T1000 (cell line): ENCODE data around the gene SF3A1.

ENCODE experiments used
- DNase-seq: peaks from one replicate; lab custom pipeline; 2025; ENCODE audit warnings: mixed read lengths; lab: John Stamatoyannopoulos, UW

Gene SF3A1

DNA sequence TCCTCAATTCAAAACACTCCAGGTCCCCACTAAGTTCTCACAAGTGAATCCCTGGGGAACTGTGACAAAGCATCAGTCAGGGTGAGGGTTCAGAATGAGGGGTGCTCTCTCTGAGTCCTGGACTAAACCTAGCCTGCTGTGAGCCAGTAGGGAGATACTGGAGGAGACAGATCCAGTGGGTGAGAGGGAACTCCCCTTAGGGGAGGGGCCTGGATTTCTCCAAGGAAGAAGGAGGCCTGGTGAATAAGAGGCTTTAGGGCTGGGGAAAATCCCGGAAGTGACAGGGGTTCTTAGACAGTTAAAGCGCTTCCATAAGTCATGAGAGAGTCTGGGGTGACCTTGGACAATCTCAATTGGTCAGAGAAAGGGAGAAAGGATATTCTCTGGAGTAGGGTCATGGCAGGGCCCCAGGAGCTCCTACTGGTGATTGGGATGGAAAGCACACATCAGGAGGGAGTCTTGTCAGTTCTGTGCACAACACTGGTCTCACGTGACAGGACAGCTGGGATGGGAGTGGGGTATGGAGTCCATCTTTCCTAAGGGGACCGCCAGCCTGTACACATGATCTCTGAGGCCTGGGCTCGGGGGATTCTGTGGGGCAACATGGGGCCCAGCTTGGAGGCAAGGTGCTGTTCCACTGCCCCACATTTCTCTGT is 31.5 kb downstream of the SF3A1 start:
- no peak for DNase-seq

DNA sequence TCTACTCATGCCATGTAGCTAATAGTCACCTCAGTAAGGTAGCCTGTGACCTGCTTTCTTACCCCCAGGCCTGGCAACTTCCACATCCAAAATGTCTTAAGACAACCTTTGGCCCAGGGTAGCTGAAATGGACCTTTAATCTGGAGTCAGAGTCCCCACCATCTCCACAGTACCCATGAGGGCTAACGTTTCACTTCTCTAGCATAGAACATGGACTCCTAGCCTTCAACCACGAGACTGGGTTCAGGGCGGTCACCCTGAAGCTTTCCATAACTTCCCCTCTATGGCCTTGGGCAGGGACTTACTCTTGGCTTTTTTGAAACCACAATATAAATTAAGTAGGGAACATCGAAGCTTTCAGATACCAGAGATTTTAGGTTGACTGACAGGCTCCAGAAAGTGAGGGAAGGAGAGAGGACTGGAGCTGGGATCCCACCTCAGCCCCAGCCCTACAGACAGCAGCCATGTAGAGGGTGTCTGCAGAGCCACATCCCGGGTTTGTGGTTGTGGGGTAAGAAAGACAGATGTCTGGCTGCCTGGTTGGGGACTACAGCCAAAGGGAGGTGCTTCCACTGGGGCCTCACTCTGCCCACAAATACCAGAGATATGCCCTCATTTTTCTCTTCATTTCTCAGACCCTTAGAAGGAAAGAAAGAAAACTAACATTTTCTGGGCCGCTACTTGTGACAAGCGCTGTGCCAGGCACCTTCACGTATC is 32.5 kb downstream of the SF3A1 start:
- DNase-seq, result no peak

DNA sequence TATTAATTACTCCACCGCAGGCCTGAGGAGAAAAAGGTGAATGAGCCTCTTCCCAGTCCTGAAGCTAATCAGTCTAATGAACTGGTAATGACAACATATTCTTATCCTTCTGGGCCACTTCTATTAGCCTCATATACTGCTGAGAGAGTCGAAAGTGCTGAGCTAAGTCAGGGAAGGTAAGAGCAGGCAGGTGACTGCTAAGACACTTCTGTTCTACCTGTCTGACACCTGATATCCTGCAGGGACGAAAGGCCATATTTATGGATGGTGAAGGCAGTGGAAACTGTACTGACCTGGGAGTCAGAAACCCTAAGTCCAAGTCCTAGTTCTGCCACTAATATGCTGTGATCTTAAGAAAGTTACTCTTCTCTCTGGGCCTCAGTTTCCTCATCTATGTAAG is 33.4 kb downstream of the SF3A1 start:
- no peak for DNase-seq

DNA sequence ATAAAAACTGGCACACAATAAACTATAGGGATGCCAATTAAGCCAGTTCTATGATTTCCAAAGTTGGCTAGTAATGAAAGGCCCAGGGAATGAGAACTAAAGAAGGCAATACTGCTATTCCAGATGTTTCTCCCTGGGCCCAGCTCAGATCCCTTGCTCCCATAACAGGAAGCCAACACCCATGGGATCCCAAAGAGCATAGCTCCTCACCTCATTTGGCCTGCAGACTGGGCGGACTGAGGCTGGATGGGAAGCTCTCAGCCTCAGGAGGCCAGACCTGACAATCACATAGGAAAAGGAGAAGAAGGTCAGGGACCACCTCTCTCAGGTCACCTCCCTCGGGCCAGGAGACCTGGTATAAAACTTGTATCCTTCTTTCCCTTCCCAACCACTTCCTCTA is 35.2 kb downstream of the SF3A1 start:
- DNase-seq, result no peak

DNA sequence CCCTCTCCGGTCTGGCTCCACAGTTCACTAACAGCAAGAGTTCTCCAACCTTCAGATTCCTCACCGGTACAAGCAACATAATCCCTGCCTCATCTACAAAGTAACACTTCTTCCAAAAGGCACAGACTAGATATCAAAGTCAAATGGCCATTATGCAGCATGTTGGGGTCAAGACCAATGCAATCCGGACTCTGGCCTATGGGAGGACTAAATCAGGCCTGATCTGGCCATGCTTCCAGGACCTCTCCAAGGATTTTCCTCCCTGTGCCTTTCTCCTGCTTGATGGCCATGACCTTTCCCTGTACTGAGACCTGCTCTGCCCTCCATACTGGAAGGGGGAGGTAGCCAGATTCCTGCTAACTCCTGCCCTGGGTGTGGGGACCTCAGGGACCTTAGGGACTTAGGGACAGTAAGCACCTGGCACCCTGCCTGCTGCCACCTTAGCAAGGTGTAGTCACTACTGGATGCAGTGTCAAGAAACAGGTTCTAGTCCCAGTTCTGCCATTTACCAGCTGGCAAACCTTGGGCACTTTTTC is 36.6 kb downstream of the SF3A1 start:
- no peak for DNase-seq

DNA sequence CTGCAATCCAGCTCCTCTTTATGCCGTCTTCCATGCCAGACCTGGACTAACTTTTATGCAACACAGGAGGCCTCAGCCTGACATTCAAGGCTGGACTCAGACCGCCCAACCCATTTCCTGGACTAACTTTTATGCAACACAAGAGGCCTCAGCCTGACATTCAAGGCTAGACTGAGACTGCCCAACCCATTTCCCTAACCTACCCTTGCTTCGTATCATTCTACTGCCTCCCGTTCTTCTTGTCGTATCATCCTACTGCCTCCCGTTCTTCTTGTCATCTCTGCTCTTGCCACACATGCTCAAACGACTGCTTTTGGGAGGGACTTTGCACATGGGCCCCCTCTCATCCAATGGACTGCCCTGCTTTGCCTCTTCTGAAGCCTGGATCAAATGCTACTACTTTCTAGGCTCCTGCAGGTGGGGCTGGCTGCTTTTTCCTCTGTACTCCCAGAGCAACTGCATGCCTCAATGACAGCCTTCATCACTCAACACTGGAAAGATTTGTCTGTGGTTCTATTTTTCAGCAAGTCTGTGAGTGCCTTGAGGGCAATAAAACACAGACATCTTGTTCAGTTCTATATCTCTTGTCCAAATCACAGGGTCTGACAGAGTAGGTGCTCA is 37.8 kb downstream of the SF3A1 start:
- no peak for DNase-seq

DNA sequence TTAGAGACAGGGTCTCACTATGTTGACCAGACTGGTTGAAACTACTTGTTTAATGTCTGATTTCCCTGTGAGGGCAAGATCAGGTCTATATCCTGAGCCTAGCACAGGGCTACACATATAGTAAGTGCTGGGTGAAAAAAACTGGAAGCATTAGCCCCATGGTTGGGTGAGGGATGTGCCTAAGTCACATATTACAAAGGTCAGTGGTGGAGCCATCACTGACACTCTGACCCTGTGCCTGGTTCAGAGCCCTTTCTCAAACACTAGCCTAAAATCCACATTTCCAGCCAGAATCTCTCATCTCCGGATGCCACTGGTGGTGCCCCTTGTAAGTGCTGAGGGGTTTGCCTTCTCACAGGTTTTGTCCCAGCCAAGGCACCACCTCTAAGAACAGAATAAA is 38.9 kb downstream of the SF3A1 start:
- no peak for DNase-seq

DNA sequence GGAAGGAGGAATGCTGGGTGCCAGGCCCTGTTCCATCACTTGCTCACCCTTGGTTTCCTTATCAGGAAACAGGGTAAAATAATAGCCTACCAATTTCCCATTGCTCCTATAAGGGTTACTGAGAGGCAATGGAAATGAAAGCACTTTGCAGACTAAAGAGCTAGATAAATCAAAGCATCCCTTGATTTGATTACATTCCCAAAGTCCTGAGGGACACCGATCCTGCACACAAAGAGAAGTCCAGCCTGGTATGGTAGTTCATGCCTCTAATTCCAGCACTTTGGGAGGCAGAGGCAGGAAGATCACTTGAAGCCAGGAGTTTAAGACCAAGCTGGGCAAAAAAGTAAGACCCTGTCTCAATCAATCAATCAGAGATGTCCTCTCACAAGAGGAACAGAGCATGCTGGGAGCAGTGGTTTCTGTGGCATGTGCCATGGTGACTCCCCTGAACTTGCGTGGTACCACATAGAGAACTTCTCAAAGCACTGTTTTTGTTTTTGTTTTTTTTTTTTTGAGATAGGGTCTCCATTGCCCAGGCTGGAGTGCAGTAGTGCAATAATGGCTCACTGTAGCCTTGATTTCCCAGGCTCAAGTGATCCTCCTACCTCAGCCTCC is 40.6 kb downstream of the SF3A1 start:
- DNase-seq, result no peak

DNA sequence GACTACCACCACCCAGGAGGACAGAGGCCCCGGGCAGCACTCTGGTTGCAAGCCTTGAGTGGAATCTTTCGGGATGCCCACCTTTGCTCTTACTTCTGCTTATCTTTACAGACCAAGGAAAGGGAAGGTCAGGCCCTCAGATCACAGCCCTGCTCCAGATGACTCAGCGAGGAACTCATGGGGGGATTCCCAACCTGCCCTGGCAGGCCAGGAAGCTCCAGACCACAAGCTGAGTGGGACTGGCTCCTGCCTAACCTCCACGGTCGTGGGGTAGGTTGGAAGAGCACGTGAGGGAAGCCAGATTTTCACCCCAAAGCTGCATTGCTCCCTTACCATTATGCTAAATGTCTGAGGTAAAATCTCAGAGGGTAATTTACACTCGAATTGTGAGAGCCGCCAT is 41.8 kb downstream of the SF3A1 start:
- DNase-seq, result no peak

DNA sequence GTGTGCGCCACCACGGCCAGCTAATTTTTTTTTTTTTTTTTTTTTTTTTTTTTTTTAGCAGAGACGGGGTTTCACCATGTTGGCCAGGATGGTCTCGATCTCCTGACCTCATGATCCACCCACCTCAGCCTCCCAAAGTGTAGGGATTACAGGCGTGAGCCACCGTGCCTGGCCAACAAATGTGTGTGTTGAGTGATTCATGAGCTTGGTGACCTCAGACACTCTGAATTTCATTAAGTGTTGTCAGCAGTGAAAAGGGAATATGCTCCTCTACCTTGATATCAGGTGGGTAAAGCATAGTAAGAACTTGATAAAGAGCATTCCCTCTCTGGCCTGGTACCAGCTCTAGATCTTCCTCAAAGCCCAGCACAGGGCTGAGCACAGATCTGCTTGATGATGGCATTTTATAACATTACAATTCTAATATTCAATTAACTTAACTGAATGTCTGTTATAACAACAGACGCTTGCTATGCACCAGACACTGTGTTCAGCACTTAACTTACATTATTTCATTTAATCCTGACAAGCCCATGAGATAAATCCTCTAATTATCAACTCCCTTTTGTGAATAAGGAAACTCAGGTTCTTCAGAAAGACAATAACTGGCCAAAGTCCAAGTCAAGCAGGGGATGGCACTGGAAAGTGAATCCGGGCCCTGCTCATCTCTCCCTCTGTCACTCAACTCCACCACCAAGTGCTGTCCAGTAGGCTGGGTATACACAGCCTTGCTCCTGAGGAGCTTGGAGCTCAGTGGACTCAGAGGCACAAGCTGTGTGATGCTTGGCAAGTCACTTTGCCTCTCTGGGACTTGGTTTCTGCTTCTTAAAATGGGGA is 42.9 kb downstream of the SF3A1 start:
- DNase-seq, result no peak

DNA sequence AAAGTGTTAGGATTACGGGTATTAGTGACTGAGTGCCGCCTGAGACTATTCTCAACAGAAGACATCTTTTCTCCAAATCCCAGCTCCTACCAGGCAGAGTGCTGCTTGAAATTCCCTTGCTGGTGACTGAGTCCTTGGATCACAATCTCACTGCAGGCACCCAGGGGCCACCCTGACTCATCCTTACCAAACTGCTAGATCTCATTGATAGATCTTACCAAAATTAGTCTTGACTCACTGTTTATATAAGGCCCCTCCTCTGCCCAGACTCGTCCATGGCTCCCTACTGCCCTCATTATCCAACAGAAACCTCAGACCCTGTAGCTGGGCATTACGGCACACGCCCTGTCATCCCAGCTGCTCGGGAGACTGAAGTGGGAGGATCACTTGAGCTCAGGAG is 44.6 kb downstream of the SF3A1 start:
- DNase-seq, result peak; percentile 61

DNA sequence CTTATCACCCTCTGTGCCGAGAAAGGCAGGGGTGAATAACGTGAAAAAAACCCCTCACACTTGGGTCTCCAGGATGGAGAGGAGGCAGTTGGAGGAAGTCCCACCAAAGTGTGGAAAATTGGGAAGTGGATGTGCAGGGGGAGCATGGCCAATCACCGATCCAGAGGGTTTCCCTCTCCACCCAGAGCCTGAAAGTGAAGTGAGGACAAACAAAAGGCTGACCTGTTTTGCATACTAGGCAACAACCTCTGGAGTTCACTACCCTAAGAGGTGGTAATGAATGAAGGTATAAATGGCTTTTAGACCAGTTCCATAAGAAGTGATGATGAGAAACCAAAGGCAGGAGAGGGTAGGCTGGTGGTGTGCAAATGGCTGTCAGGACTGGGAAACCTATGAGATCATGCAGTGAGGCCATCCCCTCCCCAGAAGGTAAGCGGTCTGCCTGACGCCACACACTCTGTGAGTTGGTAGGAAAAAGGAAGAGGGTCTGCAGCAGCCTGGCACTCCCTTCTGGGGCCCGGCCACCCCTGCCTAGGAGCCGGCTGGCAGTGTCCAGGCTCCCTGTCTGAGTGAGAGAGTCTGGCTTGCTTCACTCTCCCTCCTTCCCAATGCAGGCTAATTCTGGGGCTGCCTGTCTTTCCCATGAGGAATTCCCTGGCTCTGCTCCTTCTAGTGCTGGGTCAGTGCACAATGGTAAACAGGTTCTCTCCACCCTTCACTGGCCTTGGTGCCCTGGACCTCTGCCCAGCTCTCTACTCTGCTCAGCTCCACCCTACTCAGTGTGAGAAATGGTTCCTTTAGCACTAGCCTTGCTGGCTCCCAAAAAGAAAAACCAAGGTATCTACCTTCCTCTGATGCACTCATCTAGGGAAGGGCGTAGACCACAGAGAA is 45.6 kb downstream of the SF3A1 start:
- DNase-seq, result no peak

DNA sequence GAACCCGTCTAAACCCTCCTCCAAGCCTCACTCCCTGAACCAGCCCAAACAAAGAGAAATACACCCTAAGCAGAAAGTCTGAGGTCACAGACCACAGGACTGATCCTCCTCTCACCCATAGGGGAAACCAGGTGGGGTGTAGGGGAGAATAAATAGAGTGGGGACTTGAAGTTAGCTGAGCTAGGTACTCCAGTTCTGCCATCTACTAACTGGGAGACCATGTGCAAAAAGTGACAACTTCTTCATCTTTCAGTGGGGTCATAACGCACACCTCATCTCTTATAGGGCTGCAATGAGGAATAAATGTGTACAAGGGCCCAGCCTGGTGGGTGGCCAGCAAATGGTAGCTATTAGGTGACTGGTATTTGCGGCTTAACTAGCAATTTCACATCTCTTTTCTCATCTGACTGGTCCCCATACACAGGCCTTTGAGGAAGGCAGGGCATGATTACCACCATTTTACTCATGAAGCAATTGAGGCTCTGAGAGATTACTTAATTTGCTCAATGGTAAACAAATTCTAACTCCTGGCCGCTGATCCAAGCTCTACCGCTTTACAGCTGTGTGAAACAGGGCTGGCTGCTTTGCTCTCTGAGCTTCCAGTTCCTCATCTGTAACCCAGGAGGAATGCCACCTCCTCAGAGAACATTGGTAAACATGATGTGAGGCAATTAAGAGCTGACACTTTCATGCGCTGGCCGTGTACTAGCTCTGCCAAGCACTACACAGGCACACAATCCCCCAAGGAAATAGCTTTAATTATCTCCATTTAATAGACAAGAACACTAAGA is 46.5 kb downstream of the SF3A1 start:
- DNase-seq, result no peak

DNA sequence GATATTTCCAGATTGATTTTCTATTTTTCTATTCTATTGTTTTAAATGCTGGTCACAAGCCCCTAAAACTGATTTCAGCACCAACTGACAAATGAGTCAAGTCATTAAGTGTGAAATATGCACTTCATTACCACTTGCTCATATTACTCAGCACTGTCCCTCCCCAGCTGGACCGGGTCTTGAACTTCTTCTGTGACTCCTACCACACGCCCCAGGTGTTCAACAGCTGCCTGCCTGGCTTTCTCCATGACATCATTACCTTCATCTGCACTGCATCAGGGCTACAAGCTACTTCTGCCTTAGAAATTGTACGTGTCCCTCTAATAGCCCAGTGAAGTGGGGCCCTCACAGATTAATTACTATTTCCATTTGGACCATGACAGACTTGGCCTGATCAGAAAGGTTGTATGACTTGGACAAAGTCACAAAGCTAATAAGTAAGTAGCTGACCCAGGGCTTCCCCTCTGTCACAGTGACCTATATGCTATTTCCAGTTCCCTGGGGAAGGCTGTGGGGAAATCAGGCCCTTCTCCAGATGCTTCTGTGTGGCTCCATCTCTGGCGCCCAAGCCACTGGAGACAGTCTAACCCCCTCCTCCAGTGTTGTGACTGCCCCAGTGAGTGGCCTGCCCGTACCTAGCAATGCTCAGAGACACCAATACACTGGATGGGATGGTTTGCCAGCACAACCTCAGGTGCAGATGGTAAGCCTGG is 48.0 kb downstream of the SF3A1 start:
- DNase-seq, result no peak

DNA sequence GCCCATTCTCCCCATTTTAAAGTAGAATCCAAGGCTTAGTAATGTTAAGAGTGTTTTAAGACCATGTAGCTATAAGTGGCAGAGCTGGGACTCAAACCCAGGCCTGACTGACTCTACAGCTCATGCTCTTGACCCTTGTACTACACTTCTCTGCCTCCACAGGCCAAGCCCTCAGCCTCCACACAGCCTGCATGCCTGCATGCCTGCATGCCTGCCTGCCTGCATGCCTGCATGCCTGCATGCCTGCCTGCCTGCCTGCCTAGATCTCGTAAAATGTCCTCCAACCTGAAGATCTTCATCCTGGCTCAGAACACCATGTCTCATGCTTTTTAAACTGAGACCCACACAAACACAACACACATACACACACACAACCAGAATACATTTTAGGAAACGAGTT is 48.6 kb downstream of the SF3A1 start:
- DNase-seq, result no peak

DNA sequence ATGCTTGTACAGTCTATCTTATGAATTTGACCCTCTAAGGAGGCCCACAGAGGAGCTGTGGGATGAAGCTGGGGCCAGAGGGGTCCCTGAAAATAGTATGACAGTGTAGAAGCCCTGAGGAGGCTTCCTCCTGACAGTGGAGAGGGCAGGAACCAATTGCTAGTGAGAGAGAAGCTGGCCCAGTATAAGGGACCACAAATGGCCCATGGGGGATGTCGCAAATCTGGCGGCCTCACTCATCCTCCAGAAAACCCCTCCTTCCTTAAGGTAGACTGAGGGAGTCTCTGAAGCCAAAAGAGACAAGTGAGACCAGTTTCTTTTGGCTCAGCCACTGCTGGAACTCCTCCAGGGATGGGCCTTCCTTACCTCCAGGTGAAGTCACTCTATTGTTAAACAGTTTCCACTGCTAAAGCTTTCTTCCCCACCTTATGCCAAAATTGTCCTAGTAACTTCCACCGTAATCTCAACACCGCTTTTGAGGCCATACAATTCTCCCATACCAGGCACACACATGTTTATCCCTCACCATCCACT is 49.6 kb downstream of the SF3A1 start:
- DNase-seq, result no peak

DNA sequence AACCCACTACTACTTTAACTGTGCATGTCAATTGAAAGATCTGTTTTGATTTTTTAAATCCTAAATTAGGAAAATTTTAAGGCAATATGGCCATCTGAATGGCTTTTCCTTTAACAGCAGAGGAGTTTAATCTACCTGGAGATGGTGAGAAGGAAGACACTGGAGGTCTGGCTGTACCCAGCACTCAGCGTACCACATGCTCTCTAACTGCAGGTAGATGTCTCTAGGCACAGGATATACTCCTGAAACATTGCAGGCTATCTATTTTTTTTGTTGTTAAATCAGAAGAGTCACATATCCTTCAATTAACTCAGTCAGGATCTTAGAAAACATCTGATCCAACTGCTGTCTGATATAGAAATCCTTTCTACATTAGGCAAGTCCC is 50.1 kb downstream of the SF3A1 start:
- DNase-seq, result no peak

DNA sequence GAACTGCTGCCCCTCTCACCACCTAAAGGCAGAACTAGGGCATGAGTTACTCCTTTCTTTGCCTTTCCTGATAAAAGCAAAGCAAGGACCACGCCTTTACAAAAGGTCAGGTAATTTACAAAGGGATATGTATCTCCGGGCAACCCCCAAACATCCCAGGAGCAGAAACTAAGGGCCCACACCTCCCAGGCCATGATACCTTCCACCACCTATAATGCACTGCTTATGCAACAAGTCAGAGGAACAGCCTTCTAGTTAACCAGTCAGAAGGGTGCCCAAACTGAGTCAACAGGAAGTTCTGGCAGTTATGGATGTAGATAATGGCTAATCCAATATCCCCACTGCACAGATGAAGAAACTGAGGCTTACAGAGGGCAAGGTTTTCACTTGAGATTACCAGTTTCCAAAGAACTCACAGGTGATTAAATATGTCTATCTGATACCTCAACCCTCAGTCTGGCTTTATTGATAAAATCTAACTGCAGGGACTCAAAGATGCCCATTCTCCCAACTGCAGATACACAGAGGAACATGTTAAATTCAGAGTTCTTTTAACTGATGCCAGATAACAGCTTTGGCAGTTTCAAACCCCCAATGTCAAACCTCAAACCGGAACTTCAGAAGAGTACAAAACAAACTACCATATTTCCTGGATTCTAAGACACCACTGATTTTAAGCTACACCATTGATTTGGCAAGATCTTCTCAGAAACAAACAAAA is 50.6 kb downstream of the SF3A1 start:
- no peak for DNase-seq

DNA sequence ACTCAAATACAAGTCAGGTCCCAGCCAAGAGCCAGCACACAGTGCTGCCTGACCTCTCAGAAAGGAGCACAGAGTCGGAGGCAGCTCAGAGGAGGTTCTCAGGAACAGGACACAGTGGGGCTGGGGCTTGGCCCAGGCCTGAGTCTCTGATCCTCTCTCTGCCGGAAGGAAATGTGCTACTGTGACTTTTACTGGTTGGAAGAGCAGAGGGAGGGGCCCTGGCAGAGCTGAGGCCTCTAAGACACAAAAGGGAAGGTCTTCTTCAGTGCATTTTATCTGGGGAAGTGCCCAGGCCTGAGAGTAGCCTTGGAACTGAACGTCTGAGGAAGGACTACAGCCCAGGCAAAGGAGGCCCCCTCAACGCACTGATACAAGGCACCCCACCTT is 51.2 kb downstream of the SF3A1 start:
- DNase-seq, result no peak
